ENCODE measurements around the gene PCP2.

Gene PCP2
- 1.2 to 2.7 (median 1.7) reads per million in 4 donors for total RNA-seq

- DNase-seq, result no peak
Observed at GRCh38 chr19:7633698-7634097, at the start of gene PCP2. Gene PCP2, minus strand, starts transcription at chr19:7633719. Its CDS starts 262 bp downstream, at chr19:7633457.

GRCh38 chr19:7682175-7682855, 48.8 kb upstream of the PCP2 start:
- DNase-seq, result no peak

DNA sequence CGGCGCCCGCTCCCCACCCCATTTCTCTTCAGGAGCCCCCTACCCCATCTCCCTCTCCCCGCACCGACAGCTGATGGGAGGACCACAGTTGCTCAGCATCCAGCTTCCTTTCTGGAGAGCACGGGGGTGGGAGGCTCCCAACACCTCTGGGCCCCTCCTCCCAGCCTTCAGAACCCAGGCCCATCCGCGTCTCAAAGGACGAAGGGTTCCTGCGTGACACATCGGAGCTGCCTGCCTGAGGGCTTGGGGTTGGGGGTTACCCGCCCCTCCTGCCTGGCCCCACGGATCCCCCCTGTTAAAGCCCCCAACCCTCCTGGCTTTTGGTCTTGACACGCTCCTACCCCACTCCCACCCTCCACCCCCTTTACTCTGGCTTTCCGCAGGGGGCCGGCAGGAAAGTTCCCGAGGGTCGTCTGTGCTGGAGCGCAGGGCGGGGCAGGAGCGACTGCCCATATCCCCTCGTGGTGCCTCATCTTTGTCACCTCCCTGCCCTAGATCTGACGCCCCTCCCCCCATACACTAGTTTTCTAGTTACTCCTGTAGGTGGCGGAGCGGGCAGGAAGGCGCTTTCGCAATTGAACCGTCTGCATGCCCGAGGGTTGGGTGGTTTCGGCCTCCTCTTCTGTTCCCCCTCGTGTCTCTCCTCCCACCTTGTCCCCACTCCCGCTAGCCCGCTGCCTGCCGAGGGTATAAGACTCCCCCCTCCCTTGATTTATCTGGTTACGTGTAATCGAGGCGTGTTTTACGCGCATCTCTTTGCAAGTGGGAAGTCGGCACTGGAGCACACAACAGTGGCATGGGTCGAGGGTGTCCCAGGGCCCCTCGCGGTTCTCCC, 48.0 kb upstream of the PCP2 start:
- DNase-seq, result peak; percentile 60 to 86 (median 79)

GRCh38 chr19:7680606-7681339, 47.3 kb upstream of the PCP2 start, which contains the start of gene TRAPPC5:
Gene TRAPPC5, plus strand, starts transcription at chr19:7680833. Its CDS starts 1,421 bp downstream, at chr19:7682254.
- peak; percentile 74 to 89 (median 78) for DNase-seq

DNA sequence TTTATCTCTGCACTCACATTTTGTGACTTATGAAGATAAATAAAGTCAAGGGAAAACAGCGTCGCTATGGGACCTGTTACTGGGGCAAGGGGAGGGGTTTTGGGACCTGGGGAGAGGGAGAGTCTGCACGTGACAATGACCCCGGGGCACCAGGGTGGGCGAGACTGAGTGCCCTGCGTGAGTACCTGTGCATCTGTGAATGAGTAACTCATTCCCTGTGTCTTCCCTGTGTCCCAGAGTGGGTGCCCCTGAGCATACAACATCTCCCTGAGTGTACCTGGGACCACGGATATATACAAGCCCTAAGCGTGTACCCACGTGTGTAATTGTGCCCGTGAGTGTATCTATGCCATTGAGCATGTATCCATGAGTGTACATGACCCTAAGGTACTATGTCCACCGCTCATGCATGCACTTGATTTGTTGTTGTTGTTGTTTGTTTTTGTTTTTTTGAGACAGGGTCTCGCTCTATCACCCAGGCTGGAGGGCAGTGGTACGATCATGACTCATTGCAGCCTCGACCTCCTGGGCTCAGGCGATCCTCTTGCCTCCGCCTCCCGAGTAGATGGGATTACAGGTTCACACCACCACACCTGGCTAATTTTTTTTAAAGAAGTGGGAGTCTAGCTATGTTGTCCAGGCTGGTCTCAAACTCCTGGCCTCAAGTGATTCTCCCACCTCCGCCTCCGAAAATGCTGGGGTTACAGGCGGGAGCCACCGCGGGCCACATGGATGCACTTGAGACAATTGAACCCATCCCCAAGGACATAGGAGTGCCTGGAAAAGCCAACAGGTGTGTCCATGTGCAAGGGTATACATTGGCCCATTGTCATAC, 46.5 kb upstream of the PCP2 start:
- no peak for DNase-seq

- peak; percentile 36 to 72 (median 63) for DNase-seq
Observed at GRCh38 chr19:7678971-7679751, 45.6 kb upstream of the PCP2 start.

- DNase-seq, result no peak
Observed at GRCh38 chr19:7677669-7678311, 44.3 kb upstream of the PCP2 start.

DNA sequence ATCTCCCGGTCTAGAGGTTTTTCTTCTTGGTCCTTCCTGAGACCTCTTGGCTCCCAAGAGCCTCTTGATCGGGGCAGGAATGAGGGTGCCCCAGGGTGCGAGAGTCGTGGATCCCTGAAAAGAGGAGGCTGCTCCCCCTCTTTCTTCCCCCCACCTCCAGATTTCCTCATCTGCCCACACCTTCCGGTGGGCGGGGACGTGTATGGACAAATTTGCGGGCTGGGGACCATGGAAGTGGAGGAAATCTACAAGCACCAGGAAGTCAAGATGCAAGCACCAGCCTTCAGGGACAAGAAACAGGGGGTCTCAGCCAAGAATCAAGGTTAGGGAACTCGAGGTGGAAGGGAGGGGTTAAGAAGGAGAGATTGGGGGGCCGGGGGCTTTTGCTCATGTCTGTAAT, 43.3 kb upstream of the PCP2 start, which contains the start of gene MCEMP1:
Gene MCEMP1, plus strand, starts transcription at position 237 of the 400 bp plus-strand sequence. Its CDS starts 31 bp downstream, at position 268.
- DNase-seq, result no peak

DNA sequence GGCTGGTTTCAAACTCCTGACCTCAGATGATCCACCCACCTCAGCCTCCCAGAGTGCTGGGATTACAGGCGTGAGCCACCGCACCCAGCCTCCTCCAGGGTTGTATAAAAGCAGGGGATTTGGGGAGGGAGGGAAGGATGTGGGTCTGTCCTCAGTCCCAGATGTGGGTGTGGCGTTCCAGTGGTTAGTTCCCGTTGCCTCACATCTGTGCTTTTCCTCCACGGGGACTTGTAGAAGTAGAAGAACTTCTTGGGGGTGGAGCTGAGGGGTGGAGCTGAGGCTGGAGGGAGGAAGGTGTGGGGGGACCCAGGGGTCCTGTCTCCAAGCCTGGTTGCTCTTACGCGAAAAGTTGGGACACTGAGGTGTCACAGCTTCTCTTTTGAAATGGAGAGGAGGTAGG, 42.9 kb upstream of the PCP2 start:
- no peak for DNase-seq

GRCh38 chr19:7674010-7675005, 40.8 kb upstream of the PCP2 start:
- DNase-seq, result peak in 1 of 5 donors; percentile 45

GRCh38 chr19:7672522-7672921, 39.0 kb upstream of the PCP2 start:
- DNase-seq, result no peak

DNA sequence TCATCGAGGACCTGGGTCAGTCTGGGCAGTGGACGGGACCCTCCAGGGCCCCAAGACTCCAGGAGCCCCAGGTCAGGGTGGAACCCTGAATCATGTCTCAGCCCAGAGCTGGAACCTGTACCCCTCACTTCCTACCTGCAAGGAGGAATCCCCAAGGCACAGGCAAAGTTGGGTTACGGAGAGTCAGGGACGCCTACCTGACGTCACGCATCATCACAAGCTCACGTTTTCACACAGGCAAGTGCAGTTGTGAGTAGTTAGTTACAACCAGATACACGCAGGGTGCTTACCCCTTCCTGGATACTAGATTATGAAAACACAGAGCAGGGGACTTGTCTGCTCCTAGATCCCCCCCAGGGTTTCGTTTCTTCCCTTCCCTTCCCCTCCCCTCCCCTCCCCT, 37.3 kb upstream of the PCP2 start:
- DNase-seq, result no peak

- DNase-seq, result peak in 1 of 5 donors; percentile 24
Observed at GRCh38 chr19:7670150-7670783, 36.7 kb upstream of the PCP2 start.

DNA sequence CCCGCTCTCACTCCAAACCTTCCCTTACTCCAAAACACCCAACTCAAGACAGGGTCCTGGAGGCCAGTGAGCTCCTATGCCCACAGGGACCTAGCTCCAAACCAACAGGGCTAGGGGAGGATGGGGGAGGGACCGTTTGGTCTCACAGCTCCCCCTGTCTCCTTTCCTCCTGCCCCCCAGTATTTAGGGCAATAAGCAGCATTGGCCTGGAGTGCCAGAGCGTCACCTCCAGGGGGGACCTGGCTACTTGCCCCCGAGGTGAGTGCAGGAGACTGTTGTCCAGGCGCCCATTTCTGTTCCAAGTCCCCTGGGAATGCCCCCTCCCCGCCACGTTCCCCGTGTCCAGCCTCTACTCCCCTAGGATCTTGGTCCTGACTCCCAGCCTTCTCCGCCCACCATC, 36.1 kb upstream of the PCP2 start:
- no peak for DNase-seq

GRCh38 chr19:7668842-7669241, 35.3 kb upstream of the PCP2 start, which contains the start of gene RETN:
Gene RETN, plus strand, starts transcription at chr19:7669049. Its CDS starts 278 bp downstream, at chr19:7669327.
- no peak for DNase-seq

- no peak for DNase-seq
Observed at GRCh38 chr19:7665076-7665475, 31.6 kb upstream of the PCP2 start.

DNA sequence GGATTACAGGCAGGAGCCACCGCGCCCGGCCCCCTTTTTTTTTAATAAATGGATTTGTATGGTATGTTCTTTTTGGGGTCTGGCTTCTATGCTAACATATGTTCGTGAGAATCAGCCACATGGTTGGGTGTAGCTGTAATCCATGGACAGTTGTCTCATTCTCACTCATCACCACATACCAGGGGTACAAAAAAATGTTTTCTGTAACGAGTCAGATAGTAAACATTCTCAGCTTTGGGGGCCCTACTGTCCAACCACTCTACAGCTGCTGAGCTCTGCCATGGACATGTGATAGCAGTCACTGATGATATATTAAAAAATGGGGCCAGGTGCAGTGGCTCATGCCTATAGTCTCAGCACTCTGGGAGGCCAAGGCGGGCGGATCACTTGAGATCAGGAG, 30.2 kb upstream of the PCP2 start:
- DNase-seq, result no peak

- DNase-seq, result no peak
Observed at GRCh38 chr19:7662657-7663056, 29.1 kb upstream of the PCP2 start.

Measured in T-helper 1 cell (primary cell).